NCI-H460 (cell line): Measurements from ENCODE around the gene TNFRSF11A. TPM values are rescaled to one million over a fixed set of nuclear protein-coding genes. Genes with fewer than 3 reads are reported as not detected.
A peak's percentile ranks its signal among the peaks of the same experiment; 100 is the strongest.

Experiments used
- DNase-seq: peaks from one replicate; pipeline ENCODE4 v3.0.0-alpha.2; 2016; ENCODE audit warnings: low read depth; ENCODE audit errors: extremely low read depth
- total RNA-seq: library from RNA; depleted of rRNA; stranded (reverse); fragments of >200 nt; shearing (Covaris generic); gene quantifications from 2 replicates; pipeline ENCODE4 v1.2.3, GENCODE V29; 2014

The TNFRSF11A gene
- total RNA-seq, 1 experiment from 2014 or later: 0.87 TPM

GRCh38 chr18:62377131-62377807 is 52.2 kb downstream of the TNFRSF11A start:
- no peak for DNase-seq

GRCh38 chr18:62379051-62379450 is 53.9 kb downstream of the TNFRSF11A start:
- no peak for DNase-seq

- DNase-seq: no peak
Measured at GRCh38 chr18:62381373-62381772, 56.3 kb downstream of the TNFRSF11A start.

GRCh38 chr18:62384068-62384467 is 59.0 kb downstream of the TNFRSF11A start:
- DNase-seq: no peak

- peak; percentile 22 for DNase-seq
Measured at GRCh38 chr18:62384610-62385097, 59.5 kb downstream of the TNFRSF11A start.

- no peak for DNase-seq
Measured at GRCh38 chr18:62386091-62386490, 61.0 kb downstream of the TNFRSF11A start.

- no peak for DNase-seq
Measured at GRCh38 chr18:62386601-62387000, 61.5 kb downstream of the TNFRSF11A start.

GRCh38 chr18:62387257-62387656 is 62.1 kb downstream of the TNFRSF11A start:
- no peak for DNase-seq

- no peak for DNase-seq
Measured at GRCh38 chr18:62388855-62389760, 64.0 kb downstream of the TNFRSF11A start.

GRCh38 chr18:62389761-62390481 is 64.8 kb downstream of the TNFRSF11A start:
- DNase-seq: no peak

- DNase-seq: no peak
Measured at GRCh38 chr18:62394006-62394763, 69.1 kb downstream of the TNFRSF11A start.

- DNase-seq: no peak
Measured at GRCh38 chr18:62396381-62396780, 71.3 kb downstream of the TNFRSF11A start.

- no peak for DNase-seq
Measured at GRCh38 chr18:62396967-62397366, 71.9 kb downstream of the TNFRSF11A start.

GRCh38 chr18:62398291-62398690 is 73.2 kb downstream of the TNFRSF11A start:
- DNase-seq: no peak

GRCh38 chr18:62399276-62399675 is 74.2 kb downstream of the TNFRSF11A start:
- DNase-seq: no peak

- no peak for DNase-seq
Measured at GRCh38 chr18:62399781-62400308, 74.7 kb downstream of the TNFRSF11A start.

- DNase-seq: no peak
Measured at GRCh38 chr18:62400916-62401315, 75.8 kb downstream of the TNFRSF11A start.

GRCh38 chr18:62402342-62402948 is 77.3 kb downstream of the TNFRSF11A start:
- DNase-seq: no peak

- DNase-seq: no peak
Measured at GRCh38 chr18:62403120-62403519, 78.0 kb downstream of the TNFRSF11A start.

- DNase-seq: no peak
Measured at GRCh38 chr18:62404881-62405280, 79.8 kb downstream of the TNFRSF11A start.
